Skin of body (tissue), 2 donors: ENCODE measurements around the gene DOCK10. TPM values are rescaled to one million over a fixed set of nuclear protein-coding genes. Genes with fewer than 3 reads are reported as not detected.

Experiments
- DNase-seq: peaks from one replicate; lab custom pipeline; 2025; lab: John Stamatoyannopoulos, UW
- total RNA-seq: library from RNA; depleted of rRNA; stranded (reverse); fragments of >200 nt; gene quantifications from one replicate; pipeline ENCODE4 v1.2.3, GENCODE V29; 2014

The DOCK10 gene
- total RNA-seq, 1 donor from 2014 or later: 21.3 TPM

DNA sequence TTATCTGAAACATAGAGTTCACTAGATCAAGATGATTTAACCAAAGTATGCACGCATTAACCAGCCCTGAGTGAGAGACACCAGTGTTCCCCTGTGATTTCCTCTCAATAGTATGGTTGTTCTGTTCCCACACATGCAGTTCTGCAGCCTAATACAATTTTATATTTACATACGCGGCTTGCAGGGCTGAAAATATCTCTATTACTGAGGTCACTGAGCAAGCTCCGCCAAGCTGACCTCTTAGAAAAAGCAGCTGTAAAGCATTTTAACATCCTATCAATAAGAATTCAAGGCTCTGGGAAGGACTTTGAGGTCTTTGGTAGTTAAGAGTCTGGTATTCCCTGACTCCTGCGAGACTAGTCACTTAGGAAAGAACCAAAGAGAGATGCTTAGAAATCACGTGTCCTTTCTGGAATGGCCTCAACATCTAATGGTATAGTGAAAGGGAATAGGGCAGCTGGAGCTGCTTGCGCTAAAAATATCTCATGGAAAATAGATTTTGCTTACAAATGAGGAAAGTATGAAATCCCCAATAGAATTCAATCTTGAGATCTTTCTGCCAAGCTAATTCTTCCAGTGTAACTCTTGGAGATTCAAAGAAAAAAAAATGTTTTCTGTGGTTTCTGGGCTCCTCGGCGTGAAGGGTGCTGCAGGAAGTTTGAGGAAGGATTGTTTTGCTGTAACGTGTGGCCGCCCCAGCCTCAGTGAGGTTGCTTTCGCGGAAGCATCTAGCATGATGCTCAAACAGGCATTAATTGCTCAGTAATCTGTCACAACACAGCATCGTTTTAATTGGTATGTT lies 59.2 kb downstream of the DOCK10 start:
- DNase-seq: peak; percentile 97

DNA sequence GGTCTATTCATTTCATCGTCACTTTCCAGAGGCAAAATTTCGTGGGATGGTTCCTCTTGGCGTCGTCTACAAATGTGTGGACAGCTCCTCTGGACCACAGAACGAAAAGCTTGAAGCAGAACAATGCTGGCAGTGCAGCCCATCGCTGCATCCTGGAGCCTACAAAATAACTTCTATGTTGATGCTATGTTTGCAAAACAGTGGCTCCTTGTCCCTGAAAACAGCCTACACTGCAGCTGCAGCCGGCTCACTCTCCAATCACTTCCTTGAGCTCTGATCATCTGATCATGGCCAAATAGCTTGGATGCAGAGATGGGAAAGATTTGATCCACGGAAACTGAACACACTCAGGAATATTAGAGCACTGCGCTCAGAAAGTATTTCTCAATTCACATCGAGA lies 60.0 kb downstream of the DOCK10 start:
- no peak for DNase-seq

DNA sequence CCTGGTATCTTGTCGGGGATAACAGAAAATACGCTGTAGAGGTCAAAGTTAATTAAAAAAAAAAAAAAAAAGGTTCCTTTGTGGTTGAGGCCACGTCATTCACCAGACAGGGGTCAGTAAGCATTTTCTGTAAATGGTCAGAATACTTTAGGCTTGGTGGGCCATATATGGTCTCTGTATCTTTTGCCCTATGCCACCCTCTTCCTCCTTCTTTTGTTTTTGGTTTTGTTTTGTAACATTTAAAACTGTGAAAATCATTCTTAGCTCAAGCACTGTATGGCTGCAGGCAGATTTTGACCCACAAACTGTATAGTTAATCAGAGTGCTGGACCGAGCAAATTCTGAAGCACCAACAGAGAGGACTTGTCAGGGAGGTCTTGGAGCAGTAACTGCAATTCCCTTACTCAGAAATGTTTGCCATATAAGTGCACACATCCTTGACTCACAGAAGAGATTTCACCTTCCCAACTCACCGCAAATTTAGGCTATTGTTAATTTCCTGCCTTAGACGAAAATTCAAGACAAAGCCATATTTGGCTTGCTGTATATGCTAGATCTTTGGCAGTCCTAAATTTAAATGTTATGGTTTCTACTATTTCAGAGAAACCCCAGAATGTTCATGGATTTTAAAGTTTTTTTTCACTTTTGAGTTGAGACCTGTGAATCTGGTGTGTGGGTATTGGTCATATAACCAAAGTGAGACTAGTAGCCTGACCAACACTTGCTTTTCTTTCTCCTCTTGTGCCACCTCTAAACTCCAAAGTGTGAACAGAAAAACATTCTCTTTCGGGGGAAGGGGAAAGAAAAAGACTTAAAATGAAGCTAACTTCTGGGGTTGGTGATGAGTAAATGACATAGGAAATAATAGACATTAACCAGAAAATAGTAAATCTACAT lies 65.4 kb downstream of the DOCK10 start:
- DNase-seq: no peak

DNA sequence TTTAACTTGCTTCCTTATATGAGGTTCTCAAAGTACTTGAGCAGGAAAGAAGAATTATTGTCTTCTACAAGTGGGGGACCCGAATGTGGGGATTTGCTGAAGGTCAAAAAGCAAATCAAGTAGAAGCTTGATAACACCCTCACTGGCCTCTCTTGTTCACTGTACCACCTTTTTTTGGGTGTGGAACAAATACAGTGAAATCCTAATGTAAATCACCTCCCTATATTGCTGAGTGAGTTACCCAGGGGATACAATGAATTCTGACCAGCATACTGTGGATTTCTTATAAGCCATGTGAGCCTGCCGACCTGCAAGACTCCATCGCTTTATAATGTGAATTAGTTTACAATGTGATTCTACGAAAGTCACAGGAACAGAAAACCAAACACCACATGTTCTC lies 66.5 kb downstream of the DOCK10 start:
- DNase-seq: no peak

DNA sequence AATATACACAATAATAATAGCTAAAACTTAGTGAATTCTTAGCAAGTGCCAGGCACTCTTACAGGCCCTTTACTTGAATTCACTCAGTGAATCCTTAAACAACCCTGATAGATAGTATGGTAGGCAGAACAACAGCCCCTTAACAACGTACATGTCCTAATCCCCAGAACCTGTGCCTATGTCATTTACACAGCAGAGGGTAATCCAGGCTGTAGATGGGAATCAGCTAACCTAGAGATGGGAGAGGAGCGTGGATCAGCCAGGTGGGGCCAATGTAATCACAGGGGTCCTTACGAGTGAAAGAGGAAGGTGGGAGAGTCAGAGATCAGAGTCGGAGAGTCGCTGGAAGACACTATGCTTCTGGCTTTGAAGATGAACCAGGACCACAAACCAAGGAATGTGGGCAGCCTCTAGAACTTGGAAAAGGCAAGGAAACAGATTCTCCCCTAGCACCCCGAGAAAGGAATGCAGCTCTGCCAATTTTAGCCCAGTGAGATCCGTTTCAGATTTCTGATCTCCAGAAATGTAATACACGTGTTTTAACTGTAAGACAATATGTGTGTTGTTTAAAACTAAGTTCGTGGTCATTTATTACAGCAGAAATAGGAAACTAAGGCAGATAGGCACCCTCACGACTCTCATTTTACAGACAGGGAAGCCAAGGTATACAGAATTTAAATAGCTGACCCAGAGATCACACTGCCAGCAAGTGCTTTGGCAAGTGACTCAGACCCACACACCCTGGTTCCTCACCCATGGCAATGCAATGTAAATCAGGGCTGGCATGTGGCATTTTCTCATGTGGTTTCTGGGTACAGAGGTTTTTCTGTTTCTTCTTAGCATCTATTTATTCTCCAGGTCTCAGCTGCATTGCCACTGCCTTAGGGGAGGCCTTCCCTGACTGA lies 68.9 kb downstream of the DOCK10 start:
- DNase-seq: no peak

DNA sequence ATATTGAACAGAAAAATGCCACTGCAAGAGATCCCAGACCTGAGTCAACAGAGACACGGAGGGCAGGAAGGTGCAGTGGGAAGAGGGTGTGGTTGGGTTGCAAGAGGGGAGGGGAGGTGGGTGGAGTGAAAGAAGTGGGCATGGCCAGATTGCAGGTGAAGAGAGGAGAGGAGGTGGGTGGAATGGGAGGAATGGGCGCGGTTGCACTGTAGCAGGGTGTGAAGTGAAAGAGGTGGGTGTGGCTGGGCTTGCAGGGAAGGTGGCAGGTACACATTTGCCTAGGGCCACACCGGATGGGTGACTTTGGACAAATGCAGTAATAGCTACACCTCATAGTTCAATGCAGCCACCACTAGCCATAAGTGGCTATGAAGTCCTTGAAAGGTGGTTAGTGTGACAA lies 71.1 kb downstream of the DOCK10 start:
- no peak for DNase-seq

DNA sequence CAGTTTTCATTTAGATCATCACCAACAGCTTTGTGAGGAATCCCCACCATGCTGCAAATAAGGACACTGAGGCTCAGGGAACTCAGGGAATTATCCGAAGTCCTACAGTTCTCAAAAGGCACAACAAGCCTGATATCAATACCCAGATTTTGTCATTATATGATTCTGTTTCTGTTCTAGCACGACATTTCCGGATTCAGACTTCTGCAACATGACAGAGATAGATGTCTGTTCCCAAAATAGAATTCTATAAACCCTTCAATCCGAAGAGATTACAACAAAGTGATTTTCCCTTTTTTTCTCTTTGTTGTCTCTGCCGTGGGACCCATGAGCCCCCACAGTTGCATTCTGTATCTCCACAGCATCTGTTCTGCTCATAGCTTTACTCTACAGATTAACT lies 72.0 kb downstream of the DOCK10 start:
- DNase-seq: no peak

DNA sequence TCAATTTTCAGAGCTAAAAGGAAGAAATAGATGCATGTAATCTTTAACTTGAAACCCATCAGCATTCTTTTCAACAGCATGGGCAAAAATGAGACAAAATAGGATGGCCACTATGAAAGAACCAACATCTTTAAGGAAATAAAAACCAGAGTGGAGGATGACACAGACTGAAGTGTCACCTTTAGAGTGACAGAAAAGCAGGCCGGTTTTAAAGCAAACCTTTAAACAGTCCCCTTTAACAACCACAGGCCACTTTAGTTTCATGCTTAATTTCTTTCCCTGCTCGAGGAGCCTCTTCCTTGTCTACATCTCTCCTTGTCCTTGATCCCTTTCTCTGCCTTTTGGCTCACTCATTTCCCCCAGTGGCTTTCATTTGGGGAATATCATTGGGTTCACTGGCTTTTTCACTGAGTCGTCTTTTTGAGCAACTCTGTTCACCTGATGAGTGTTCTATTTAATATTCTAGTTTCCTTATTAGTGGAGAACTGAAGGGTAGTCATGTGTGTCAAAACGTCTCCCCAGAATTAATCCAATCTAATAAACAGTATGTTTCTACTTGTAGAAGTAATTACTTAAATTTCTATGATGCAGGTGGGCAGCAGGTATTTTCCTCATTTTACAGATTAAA lies 72.5 kb downstream of the DOCK10 start:
- no peak for DNase-seq

DNA sequence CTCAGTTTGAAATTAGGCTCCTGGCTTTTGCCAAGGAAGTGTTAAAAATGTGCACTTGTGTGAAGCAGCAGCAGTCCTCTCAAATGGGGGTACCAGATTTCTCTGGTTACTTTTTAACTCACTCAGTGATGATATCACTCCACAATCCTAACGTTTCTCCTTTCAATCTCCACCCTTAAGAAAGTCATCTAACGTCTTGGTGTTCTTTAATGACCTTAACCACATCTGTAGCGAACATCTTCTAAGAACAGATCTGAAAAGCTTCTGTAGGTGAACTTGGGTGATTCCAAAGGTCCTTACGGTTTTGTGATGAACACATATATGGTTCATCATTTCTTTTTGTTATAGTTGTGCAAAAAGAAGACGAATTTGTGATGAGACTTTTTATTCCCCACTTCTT lies 73.2 kb downstream of the DOCK10 start:
- DNase-seq: no peak

DNA sequence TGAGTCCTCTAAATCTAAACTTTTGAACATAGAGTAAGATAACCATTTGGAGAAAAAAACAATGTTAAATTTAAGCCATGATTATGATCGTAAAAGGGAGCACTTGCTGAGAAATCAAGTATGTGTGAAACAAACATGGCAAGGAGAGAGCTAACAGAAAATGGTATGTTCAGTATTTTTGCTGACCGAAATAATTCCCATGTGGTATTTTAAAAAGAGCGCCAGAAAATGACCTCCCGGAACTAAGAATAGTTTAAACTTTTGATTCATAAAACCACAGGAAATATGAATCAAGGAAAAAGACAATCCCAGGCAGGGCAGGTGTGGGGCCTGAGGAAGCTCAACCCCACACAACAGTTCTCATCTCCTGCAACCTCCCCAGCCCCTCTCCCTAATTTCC lies 74.2 kb downstream of the DOCK10 start:
- DNase-seq: no peak

DNA sequence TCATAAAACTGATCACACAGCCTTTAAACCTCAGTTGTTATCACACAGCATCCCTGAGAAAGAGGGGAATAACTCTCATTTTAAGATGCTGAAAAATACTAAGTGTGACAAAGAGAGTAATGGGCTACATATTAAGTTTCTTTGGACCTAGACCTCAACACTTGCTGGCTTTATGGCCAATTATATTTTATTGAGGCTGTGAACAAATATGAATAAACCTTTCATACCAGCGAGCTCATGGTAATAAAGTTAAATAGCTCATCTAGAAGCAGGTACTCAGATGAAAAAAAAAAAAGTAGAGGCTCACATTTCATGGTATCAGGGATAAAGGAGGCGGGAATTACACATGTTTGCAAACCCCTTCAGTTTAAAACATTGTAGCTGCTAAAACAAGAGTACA lies 75.7 kb downstream of the DOCK10 start:
- DNase-seq: no peak

DNA sequence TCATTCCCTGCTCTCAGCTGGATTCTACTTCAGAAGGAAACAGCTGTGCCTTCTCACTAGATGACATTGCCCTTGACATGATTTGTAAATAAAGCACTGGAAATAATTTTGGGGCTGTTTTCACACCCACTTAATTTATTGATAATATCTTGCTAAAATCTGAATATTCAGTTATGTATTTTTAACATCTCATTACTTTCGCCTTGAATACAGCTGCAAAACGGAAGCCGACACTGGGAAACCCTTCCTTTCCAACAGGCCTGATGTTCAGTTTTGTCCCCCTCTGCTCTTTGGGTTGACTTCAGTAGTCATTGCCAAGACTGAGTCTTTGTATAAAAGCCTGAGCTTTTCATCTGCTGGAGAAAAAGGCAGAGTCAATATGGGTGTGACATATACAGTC lies 82.7 kb downstream of the DOCK10 start:
- DNase-seq: peak; percentile 75

DNA sequence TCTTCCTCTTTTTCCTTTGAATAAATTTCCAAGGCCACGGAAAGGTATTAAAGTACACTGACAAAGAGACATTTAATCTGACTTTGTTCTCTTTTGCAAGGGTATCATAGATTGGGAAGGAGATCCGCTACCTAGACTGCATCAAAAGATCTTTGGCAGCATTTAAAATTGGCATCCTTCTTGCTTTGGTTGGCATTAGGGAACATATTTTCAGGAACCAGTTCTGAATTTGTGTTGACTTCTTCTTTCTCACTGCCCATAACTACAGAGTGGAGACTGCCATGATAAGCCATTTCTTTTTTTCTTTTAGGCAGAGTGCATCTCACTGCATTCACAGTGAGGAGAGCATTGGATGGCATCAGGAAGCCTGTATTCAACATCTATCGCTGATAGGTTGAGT lies 83.4 kb downstream of the DOCK10 start:
- no peak for DNase-seq

DNA sequence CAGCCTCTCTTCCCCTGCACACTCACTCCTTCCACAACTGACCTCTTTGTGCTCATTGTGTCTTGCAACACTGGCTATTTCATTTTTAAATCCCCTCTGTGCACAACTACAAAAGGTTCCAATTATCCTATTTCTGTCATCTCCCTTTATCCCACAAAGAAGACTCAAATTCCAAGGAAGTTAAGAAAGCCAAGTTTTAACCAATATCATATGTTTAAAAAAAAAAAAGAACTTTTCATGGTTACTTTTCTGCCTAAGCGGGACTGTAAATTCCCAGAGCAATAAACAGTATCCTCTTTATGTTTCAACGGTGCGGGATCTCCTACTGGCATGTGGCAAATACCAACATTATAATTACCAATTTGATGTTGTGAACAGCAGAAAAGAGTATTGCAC lies 83.8 kb downstream of the DOCK10 start:
- peak; percentile 72 for DNase-seq

DNA sequence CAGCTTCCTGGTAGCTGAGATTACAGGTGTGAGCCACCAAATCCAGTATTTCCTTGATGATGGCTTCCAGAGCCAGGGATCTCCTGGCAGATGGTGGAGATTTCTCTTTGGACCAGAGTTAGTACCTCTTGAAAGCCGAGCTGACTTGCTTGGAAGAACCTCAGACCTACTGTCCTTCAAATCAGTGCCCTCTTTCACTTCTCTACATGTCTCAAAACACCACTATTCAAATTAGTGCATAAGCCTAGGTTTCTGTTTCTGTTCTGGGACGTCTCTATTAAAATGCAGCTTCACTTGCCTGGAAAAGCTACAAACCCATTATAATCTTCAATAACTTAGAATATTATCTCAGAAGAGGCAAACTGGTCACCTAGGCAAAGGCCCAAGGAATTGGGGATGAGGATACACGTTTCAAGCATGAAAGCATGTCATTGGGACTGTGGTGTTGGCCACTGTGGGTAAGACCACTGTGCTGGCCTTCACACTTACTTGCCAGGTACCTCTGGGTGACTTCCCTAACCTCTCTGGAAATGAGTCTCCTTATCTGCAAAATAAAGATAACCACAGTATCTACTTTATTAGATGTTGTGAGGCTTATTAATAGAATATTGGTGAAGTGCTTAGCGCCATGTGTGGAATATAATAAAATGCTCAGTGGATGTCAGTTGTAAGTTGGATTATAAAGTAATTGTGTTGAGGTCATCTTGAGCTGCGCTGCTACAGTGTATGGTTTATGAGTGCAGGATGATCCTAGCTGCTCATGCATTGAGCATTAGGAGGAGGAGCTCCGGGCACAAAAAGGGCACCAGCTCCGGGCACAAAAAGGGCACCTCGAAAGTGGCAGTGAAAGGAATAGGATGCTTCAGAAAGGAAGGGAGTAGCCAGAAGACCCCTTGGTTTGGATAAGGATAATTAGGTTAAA lies 84.5 kb downstream of the DOCK10 start:
- DNase-seq: no peak

DNA sequence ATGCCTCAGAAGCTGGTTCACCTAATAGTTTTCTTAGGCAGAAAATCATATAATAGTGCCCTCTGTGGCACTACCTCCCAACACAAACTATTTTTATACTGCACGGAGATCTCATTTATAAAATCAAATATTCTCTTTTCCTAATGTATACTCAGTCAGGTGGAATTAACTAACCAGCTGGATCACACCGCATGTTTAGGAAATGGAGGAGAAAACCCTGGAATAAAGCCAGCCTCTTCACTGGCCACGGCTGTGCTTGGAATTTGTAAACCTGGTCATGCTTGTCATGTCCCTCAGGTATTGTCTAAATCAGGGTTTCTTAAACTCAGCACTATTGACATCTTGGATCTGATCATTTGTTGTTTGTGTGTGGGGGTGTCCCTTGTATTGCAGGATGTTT lies 85.6 kb downstream of the DOCK10 start:
- DNase-seq: no peak

DNA sequence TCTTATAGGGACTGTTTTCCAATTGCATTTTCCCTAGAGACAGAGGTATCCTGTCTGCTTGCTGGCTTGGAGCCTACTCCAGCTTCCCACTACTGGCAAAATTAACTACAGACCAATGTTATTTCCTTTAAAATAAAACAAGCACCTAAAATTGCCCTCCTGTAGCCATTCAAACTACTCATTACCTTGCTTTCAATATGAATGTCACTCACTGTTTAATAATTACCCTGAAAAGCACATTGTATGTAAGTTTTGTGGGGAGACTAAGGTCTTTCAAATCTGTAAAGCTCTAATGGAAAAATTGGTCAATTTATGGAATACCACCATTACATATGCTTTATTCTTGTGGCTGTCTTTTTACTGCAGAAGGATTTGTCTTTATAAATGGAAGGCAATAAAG lies 87.3 kb downstream of the DOCK10 start:
- no peak for DNase-seq

DNA sequence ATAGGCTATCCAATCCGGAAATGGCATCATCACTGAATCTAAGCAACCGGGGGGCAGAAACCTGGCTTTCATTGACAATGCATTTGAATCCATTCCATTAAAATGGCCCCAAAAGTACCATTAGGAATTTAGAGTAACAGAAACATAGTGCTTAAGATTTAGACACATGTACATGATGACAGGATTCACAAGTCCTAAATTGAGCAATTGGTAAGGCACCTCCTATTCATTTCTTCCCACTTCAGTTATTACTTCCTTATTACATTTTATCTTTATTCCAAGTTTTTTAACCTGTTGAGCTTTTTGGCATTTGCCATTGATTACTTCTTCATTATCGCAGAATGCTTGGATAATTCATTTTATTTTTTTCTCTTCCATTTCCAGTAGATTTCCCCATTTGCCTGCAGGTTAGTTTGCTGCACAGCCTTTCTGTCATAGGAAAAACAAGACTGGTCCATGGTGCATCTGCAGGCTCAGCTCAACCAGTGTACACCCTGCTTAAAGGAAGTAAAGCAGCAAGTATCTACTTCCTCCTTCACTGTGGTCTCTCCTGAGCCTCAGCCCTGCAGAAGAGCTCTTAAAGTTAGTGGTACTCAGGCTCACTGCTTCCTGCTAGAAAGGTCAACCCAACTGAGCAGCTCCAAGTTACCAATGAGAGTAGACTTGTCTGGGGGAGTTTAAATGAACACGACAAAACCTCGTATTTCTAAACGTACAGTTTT lies 89.2 kb downstream of the DOCK10 start:
- DNase-seq: no peak

DNA sequence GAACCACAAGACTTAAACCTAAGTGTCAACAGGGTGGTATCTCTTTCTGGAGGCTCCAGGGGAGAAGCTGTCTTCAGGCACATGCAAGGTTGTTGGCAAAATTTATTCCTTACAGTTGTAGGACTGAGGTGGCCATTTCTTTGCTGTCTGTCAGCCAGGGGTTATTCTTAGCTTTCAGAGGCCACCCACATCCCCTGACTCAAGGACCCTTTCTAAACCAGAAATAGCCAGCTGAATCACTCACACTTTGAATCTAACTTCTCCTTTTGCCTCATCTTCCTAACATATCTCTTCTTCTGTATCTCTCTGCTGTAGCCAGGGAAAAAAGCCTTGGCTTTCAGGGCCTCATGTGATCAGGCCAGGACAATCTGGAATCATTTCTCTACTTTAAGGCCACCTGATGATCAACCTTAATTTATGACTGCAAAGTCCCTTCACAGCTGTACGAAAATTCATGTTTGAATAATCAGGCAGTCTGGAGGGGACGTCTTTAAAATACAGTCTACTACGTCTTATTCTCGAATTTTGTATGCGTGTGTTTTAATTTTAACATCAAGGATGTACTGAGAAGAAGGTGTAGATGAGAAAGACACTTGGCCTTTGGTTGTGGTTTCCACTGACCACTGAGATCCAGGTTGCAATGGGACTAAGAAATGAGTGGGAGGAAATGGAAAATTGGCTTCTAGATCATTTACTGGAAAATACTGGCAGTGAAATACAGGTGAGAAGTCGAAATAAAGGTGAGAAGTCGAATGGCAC lies 90.4 kb downstream of the DOCK10 start:
- no peak for DNase-seq
